Stomach (tissue), 9 donors: Measurements from ENCODE around the gene DUSP18. TPM values are rescaled to one million over a fixed set of nuclear protein-coding genes. Genes with fewer than 3 reads are reported as not detected.
"Not testable (repeated sequence)": the region's sequence is repeated elsewhere in the genome, so short reads cannot be mapped to it uniquely, and the experiment has no call there.

ENCODE experiments used
- DNase-seq, 2 donors: peaks; one replicate each; pipeline versions ENCODE4 v3.0.0 to v3.0.0-alpha.2; 2013 to 2019
- H3K27ac ChIP-seq, 5 donors: fragments of 200-600 bp in 4 of 5; sonication (generic) in 4 of 5; one replicate each; pipeline ENCODE4 v1.5.1; 2013 to 2019; ENCODE audit warnings: mild to moderate bottlenecking in 1 of 5, moderate library complexity in 1 of 5
- H3K27me3 ChIP-seq, 3 donors: fragments of 200-600 bp; sonication (generic); one replicate each; pipeline ENCODE4 v1.5.1; 2017 to 2019; ENCODE audit warnings: mixed run types in 1 of 3
- H3K36me3 ChIP-seq, 4 donors: fragments of 200-600 bp; sonication (generic); 1 replicate in 3 of 4; 2 replicates in 1 of 4; pipeline ENCODE4 v1.5.1; 2016 to 2019
- H3K4me1 ChIP-seq, 4 donors: fragments of 200-600 bp; sonication (generic); one replicate each; pipeline ENCODE4 v1.5.1; 2016 to 2019
- H3K4me3 ChIP-seq, 4 donors: fragments of 200-600 bp; sonication (generic) in 3 of 4; one replicate each; pipeline ENCODE4 v1.5.1; 2016 to 2019; ENCODE audit warnings: mild to moderate bottlenecking in 1 of 4
- H3K9me3 ChIP-seq, 4 donors: fragments of 200-600 bp; sonication (generic); one replicate each; pipeline ENCODE4 v1.5.1; 2016 to 2019
- CTCF ChIP-seq, 7 experiments: fragments of 450-650 bp in 4 of 7; fragments of 200-600 bp in 3 of 7; sonication (generic) in 3 of 7; IDR thresholded peaks; one replicate each; pipeline ENCODE4 v1.5.1; 2016 to 2019; ENCODE audit warnings: antibody characterized with exemption in 7 of 7, control low read depth in 2 of 7, mild to moderate bottlenecking in 1 of 7
- EP300 ChIP-seq: sonication (generic); formaldehyde crosslinking; IDR thresholded peaks from one replicate; pipeline ENCODE4 v1.6.1; 2017; ENCODE audit warnings: antibody characterized with exemption
- POLR2A ChIP-seq, 4 donors: fragments of 450-650 bp; IDR thresholded peaks; one replicate each; pipeline ENCODE4 v1.6.1; 2016; ENCODE audit warnings: antibody characterized with exemption in 4 of 4, control low read depth in 2 of 4, mild to moderate bottlenecking in 1 of 4, moderate library complexity in 1 of 4
- POLR2AphosphoS5 ChIP-seq, 3 donors: sonication (generic); formaldehyde crosslinking; IDR thresholded peaks; one replicate each; pipeline ENCODE4 v1.6.1; 2016; ENCODE audit warnings: antibody characterized with exemption in 3 of 3
- whole genome bisulfite sequencing, 5 donors: extraction: QIAGEN DNeasy Blood & Tissue Kit in 3 of 5; methylation state at CpG; one replicate each; pipeline versions ENCODE4 v1.1.5 to v1.1.7; 2013 to 2018; 5-methylcytosine and 5-hydroxymethylcytosine counted together
- intact Hi-C: fragments of 100-400 bp; cut with DNase I; formaldehyde crosslinking; loops from one replicate; pipeline ENCODE4 v1.15.1; 2023; ENCODE audit warnings: low total_unique reads
- polyA plus RNA-seq, 3 donors: library from polyadenylated mRNA; stranded (reverse); fragments of 200-250 nt; gene quantifications; one replicate each; pipeline ENCODE4 v1.2.3, GENCODE V29; 2013
- total RNA-seq, 5 donors: library from RNA; depleted of rRNA; stranded (reverse); fragments of >200 nt; gene quantifications; one replicate each; pipeline versions ENCODE4 v1.1.0 to v1.2.3, GENCODE V29; 2014 to 2016
- donor health status: healthy with polysubstance abuse.
- donor health status: Bipolar disorder and iron deficiency.
- donor health status: healthy.

The DUSP18 gene
- total and polyA plus RNA-seq, 8 donors, result 1.4 to 46.9 (median 4.5) TPM; not detected in 1

- WGBS, 5 donors, result 51 to 78% (median 61%) methylated on average over 3 to 4 of the region's 4 CpGs
- no peak overlapping the region for H3K27ac ChIP-seq
These were observed 39.2 kb downstream of the DUSP18 start for GRCh38 chr22:30628491-30628890.

GRCh38 chr22:30627471-30627870 lies 40.2 kb downstream of the DUSP18 start:
- Histone ChIP-seq H3K36me3 (peaks cover 0 to 31% (median 14%) of the 10 kb centered on the region in 4 donors), H3K9me3 (no peaks in the 10 kb centered on the region), H3K4me1 (no peaks in the 10 kb centered on the region), H3K27ac (no peak overlapping the region), H3K4me3 (no peak overlapping the region), H3K27me3 (no peaks in the 10 kb centered on the region)
- 83 to 96% (median 87%) methylated on average over 5 of the region's 5 CpGs for WGBS, 5 donors
- intact Hi-C loops, result no loop called here
- TF ChIP-seq POLR2A (IDR thresholded peaks at IDR 0.05) (no peak), EP300 (no peak), CTCF (IDR thresholded peaks at IDR 0.05) (no peak), POLR2AphosphoS5 (IDR thresholded peaks at IDR 0.05) (no peak)
- no peak for DNase-seq

More at GRCh38 chr22:30628491-30628890, 39.2 kb downstream of the DUSP18 start:
- intact Hi-C loops, result no loop called here
- no peak for DNase-seq
- Histone ChIP-seq H3K4me3 (no peak overlapping the region), H3K36me3 (peaks cover 0 to 22% (median 6%) of the 10 kb centered on the region in 4 donors), H3K27me3 (no peaks in the 10 kb centered on the region), H3K9me3 (no peaks in the 10 kb centered on the region), H3K4me1 (no peaks in the 10 kb centered on the region)
- TF ChIP-seq EP300, result no peak
- no peak for TF ChIP-seq POLR2AphosphoS5 (IDR thresholded peaks at IDR 0.05)
- no peak for TF ChIP-seq POLR2A (IDR thresholded peaks at IDR 0.05)
- no peak for TF ChIP-seq CTCF (IDR thresholded peaks at IDR 0.05)

- no peak for DNase-seq
- TF ChIP-seq EP300 (no peak), CTCF (IDR thresholded peaks at IDR 0.05) (no peak), POLR2AphosphoS5 (IDR thresholded peaks at IDR 0.05) (no peak), POLR2A (IDR thresholded peaks at IDR 0.05) (no peak)
These were observed 41.3 kb downstream of the DUSP18 start for GRCh38 chr22:30626413-30626812.

GRCh38 chr22:30619909-30620308 lies 47.8 kb downstream of the DUSP18 start:
- H3K27ac ChIP-seq, H3K4me3 ChIP-seq, DNase-seq, H3K27me3 ChIP-seq, intact Hi-C loops, H3K9me3 ChIP-seq, H3K4me1 ChIP-seq: not testable (repeated sequence)
- WGBS, 5 donors, result 87 to 97% (median 95%) methylated on average over 6 of the region's 6 CpGs
- peaks cover 0 to 86% (median 58%) of the 10 kb centered on the region in 4 donors for H3K36me3 ChIP-seq

More at GRCh38 chr22:30626413-30626812, 41.3 kb downstream of the DUSP18 start:
- intact Hi-C loops, result no loop called here
- peaks cover 0 to 41% (median 17%) of the 10 kb centered on the region in 4 donors for H3K36me3 ChIP-seq
- no peak overlapping the region for H3K4me3 ChIP-seq
- H3K9me3 ChIP-seq, result no peaks in the 10 kb centered on the region
- no peaks in the 10 kb centered on the region for H3K27me3 ChIP-seq
- H3K27ac ChIP-seq, result no peak overlapping the region
- WGBS, 5 donors, result 81 to 100% (median 89%) methylated on average over 4 to 5 of the region's 5 CpGs
- no peaks in the 10 kb centered on the region for H3K4me1 ChIP-seq

GRCh38 chr22:30617819-30618218 lies 49.9 kb downstream of the DUSP18 start:
- TF ChIP-seq POLR2A (IDR thresholded peaks at IDR 0.05) (no peak), CTCF (IDR thresholded peaks at IDR 0.05) (no peak), POLR2AphosphoS5 (IDR thresholded peaks at IDR 0.05) (no peak), EP300 (no peak)
- peaks cover 0 to 99% (median 65%) of the 10 kb centered on the region in 4 donors for H3K36me3 ChIP-seq
- no peak overlapping the region for H3K27ac ChIP-seq
- H3K4me1 ChIP-seq, result no peaks in the 10 kb centered on the region
- intact Hi-C loops, result no loop called here
- no peak overlapping the region for H3K4me3 ChIP-seq
- DNase-seq, result no peak
- WGBS, 5 donors, result 81 to 91% (median 86%) methylated on average over 6 of the region's 6 CpGs
- no peaks in the 10 kb centered on the region for H3K27me3 ChIP-seq
- H3K9me3 ChIP-seq, result no peaks in the 10 kb centered on the region
